ENCODE measurements around the gene FSIP2.

DNA sequence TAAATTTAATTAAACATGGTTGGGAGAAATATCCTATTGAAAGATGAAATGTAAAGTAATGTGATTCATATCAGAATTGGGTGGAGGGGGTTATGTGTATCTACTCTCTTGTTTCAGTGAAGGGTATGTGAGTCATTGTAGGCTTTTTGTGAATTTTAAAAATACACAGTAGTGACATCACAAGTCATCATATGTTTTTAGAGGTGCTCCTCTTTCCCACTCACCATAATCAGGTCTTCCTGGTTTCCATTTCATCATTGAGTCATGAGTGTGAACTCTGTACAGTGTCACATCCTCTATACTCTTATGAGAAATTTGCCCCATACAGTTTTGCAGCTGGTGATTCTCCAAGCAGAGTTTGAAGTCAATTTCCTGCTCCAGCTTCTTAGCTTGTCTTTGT lies 18.8 kb downstream of the FSIP2 start:
- TF ChIP-seq EZH2 (IDR thresholded peaks at IDR 0.05; ENCODE audit: borderline replicate concordance, insufficient read depth, low read depth, low read length, poor library complexity, severe bottlenecking), result no peak
- TF ChIP-seq, protein P1, sequence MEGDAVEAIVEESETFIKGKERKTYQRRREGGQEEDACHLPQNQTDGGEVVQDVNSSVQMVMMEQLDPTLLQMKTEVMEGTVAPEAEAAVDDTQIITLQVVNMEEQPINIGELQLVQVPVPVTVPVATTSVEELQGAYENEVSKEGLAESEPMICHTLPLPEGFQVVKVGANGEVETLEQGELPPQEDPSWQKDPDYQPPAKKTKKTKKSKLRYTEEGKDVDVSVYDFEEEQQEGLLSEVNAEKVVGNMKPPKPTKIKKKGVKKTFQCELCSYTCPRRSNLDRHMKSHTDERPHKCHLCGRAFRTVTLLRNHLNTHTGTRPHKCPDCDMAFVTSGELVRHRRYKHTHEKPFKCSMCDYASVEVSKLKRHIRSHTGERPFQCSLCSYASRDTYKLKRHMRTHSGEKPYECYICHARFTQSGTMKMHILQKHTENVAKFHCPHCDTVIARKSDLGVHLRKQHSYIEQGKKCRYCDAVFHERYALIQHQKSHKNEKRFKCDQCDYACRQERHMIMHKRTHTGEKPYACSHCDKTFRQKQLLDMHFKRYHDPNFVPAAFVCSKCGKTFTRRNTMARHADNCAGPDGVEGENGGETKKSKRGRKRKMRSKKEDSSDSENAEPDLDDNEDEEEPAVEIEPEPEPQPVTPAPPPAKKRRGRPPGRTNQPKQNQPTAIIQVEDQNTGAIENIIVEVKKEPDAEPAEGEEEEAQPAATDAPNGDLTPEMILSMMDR (IDR thresholded peaks at IDR 0.05), result no peak

All from B cell (primary cell).